K562 (cell line): Measurements from ENCODE around the gene RNF151. TPM values are rescaled to one million over a fixed set of nuclear protein-coding genes. Genes with fewer than 3 reads are reported as not detected.
"Not testable (repeated sequence)": the region's sequence is repeated elsewhere in the genome, so short reads cannot be mapped to it uniquely, and the experiment has no call there.

Source experiments
- ATAC-seq: fragments of 200-7000 bp; cut with Tn5 transposase; 3 replicates; pipeline ENCODE4 v1.9.1; 2020; ENCODE audit warnings: moderate library complexity
- BruUV-seq: library from RNA; stranded (reverse); fragments of 400-500 nt; replicated peaks from 2 replicates; lab custom pipeline; 2021; lab: Mats Ljungman, UMichigan
- CTCF ChIA-PET: fragments of 300-600 bp; formaldehyde crosslinking; extraction: SDS; loops from one replicate; lab custom pipeline; 2021; ENCODE audit warnings: low intra/inter-chr PET ratio; lab: Yijun Ruan, JAX
- POLR2A ChIA-PET: fragments of 300-600, 350-650 bp; sonication (Branson Sonifier 250); formaldehyde crosslinking; extraction: SDS; loops from one replicate; lab custom pipeline; 2021; ENCODE audit warnings: antibody characterized with exemption, inconsistent platforms; lab: Yijun Ruan, JAX
- DNase-seq, 4 experiments: peaks; one replicate each; pipeline versions ENCODE4 v3.0.0 to v3.0.0-alpha.2; 2011 to 2018; ENCODE audit warnings: low spot score in 3 of 4, mixed read lengths in 3 of 4; ENCODE audit errors: extremely low read depth in 1 of 4
- FAIRE-seq: peaks from 2 replicates; lab custom pipeline; 2011; peaks lifted over from hg19 to GRCh38; lab: Jason Lieb, UNC
- H2AFZ ChIP-seq: 2 replicates; pipeline ENCODE4 v1.6.0; 2011; ENCODE audit warnings: low read depth, low read length, control low read depth, inconsistent platforms
- H3K27ac ChIP-seq: fragments of 200-600 bp; 3 replicates; pipeline ENCODE4 v1.8.0; 2011; ENCODE audit warnings: low read depth, mild to moderate bottlenecking, control low read depth, inconsistent platforms, low read length, moderate library complexity, mixed read lengths; ENCODE audit errors: extremely low read depth
- H3K27me3 ChIP-seq, 2 experiments: fragments of 300-600 bp in 1 of 2; 2 replicates in 1 of 2; 3 replicates in 1 of 2; pipeline versions ENCODE4 v1.6.0 to v1.8.0; 2011; ENCODE audit warnings: inconsistent platforms in 2 of 2, low read length in 2 of 2, mild to moderate bottlenecking in 1 of 2, mixed read lengths in 1 of 2, moderate library complexity in 1 of 2; ENCODE audit not compliant: control insufficient read depth in 2 of 2, insufficient read depth in 2 of 2
- H3K36me3 ChIP-seq: fragments of 300-600 bp; 3 replicates; pipeline ENCODE4 v1.8.0; 2011; ENCODE audit warnings: mild to moderate bottlenecking, low read length, inconsistent platforms; ENCODE audit not compliant: control insufficient read depth, insufficient read depth
- H3K4me1 ChIP-seq, 2 experiments: fragments of 200-600 bp in 1 of 2; replicated peaks in 1 of 2; 2 replicates in 1 of 2; 3 replicates in 1 of 2; pipeline versions ENCODE4 v1.5.1 to v1.8.0; 2011; ENCODE audit warnings: inconsistent platforms in 2 of 2, low read length in 2 of 2, mild to moderate bottlenecking in 1 of 2, mixed read lengths in 1 of 2, moderate library complexity in 1 of 2; ENCODE audit not compliant: control insufficient read depth in 2 of 2, insufficient read depth in 2 of 2
- H3K4me2 ChIP-seq: 2 replicates; pipeline ENCODE4 v1.6.1; 2011; ENCODE audit warnings: low read length, control low read depth, inconsistent platforms, mixed read lengths; ENCODE audit not compliant: insufficient read depth
- H3K4me3 ChIP-seq: fragments of 200-600 bp; sonication (generic), shearing (Covaris generic); 2 replicates; pipeline ENCODE4 v1.5.1; 2016; ENCODE audit warnings: control low read depth, inconsistent platforms
- H3K79me2 ChIP-seq: fragments of 200-600 bp; 3 replicates; pipeline ENCODE4 v1.8.0; 2011; ENCODE audit warnings: low read length, inconsistent platforms; ENCODE audit not compliant: control insufficient read depth, insufficient read depth
- H3K9ac ChIP-seq, 2 experiments: 2 replicates each; pipeline versions ENCODE4 v1.6.0 to v1.6.1; 2011; ENCODE audit warnings: low read depth in 2 of 2, low read length in 2 of 2, control low read depth in 1 of 2, inconsistent platforms in 1 of 2, mild to moderate bottlenecking in 1 of 2, mixed read lengths in 1 of 2; ENCODE audit not compliant: insufficient read depth in 1 of 2
- H3K9me1 ChIP-seq: one replicate; pipeline ENCODE4 v1.6.0; 2011; ENCODE audit warnings: inconsistent platforms, mild to moderate bottlenecking, low read length, moderate library complexity; ENCODE audit not compliant: control insufficient read depth, insufficient read depth
- H3K9me3 ChIP-seq: replicated peaks from 2 replicates; pipeline ENCODE4 v1.5.1; 2011; ENCODE audit warnings: low read depth, low read length, inconsistent platforms; ENCODE audit not compliant: control insufficient read depth, insufficient read depth
- H4K20me1 ChIP-seq: replicated peaks from 2 replicates; pipeline ENCODE4 v1.6.1; 2011; ENCODE audit warnings: low read length, inconsistent platforms, mixed read lengths; ENCODE audit not compliant: control insufficient read depth, insufficient read depth
- GABPB1 ChIP-seq: sonication (generic); formaldehyde crosslinking; IDR thresholded peaks from 2 replicates; pipeline ENCODE4 v1.8.0; 2022; ENCODE audit warnings: mild to moderate bottlenecking, missing genetic modification reagents
- KHSRP ChIP-seq: fragments of 450-650 bp; IDR thresholded peaks from 2 replicates; pipeline ENCODE4 v1.6.1; 2017
- NRF1 ChIP-seq, 2 experiments: fragments of 450-650 bp; IDR thresholded peaks in 1 of 2; conservative IDR thresholded peaks in 1 of 2; 2 replicates each; pipeline ENCODE4 v1.6.1; 2014; ENCODE audit warnings: mild to moderate bottlenecking in 2 of 2
- SAFB ChIP-seq: fragments of 200-400 bp; formaldehyde crosslinking; IDR thresholded peaks from 2 replicates; pipeline ENCODE4 v1.6.1; 2017; ENCODE audit warnings: low read depth, low read length, borderline replicate concordance
- TFAP4 ChIP-seq: sonication (generic); formaldehyde crosslinking; IDR thresholded peaks from 2 replicates; pipeline ENCODE4 v1.8.0; 2022; ENCODE audit warnings: missing genetic modification reagents, mild to moderate bottlenecking, moderate library complexity, borderline replicate concordance
- TOE1 ChIP-seq, 2 experiments: fragments of 450-650 bp in 1 of 2; sonication (generic) in 1 of 2; formaldehyde crosslinking in 1 of 2; IDR thresholded peaks; 2 replicates each; pipeline versions ENCODE4 v1.7.1 to v1.8.0; 2016 to 2022; ENCODE audit warnings: borderline replicate concordance in 2 of 2, mild to moderate bottlenecking in 2 of 2, antibody characterized with exemption in 1 of 2, inconsistent platforms in 1 of 2, low read depth in 1 of 2, missing genetic modification reagents in 1 of 2, moderate library complexity in 1 of 2
- ZBTB1 ChIP-seq: sonication (generic); formaldehyde crosslinking; IDR thresholded peaks from 2 replicates; pipeline ENCODE4 v1.8.1; 2023; ENCODE audit warnings: missing genetic modification reagents, low read depth, mild to moderate bottlenecking, borderline replicate concordance
- WGBS: fragments of 100-300 bp; shearing (Covaris generic); methylation state at CpG from one replicate; pipeline ENCODE4 v1.1.6; 2016; ENCODE audit warnings: low coverage, mixed read lengths; ENCODE audit not compliant: insufficient coverage; ENCODE audit errors: missing lambda C conversion rate; 5-methylcytosine and 5-hydroxymethylcytosine counted together
- in situ Hi-C: fragments of 300-500 bp; cut with MboI; formaldehyde crosslinking; loops from 4 replicates; pipeline ENCODE4 v1.15.0; 2018; ENCODE audit warnings: inconsistent platforms, mixed read lengths
- intact Hi-C: fragments of 100-400 bp; cut with micrococcal nuclease; formaldehyde crosslinking; loops from 2 replicates; pipeline ENCODE4 v1.14.2; 2022
- polyA plus RNA-seq, 8 experiments: library from polyadenylated mRNA; depleted of rRNA in 4 of 8; stranded (reverse) in 5 of 8; unstranded in 3 of 8; fragments of >200 nt; fragmentation: Nextera tagmentation in 2 of 8; fragmentation: Illumina TruSeq in 1 of 8; extraction: Ambion mirVana in 2 of 8; extraction: Trizol in 1 of 8; gene quantifications; 2 replicates each; pipeline versions ENCODE4 v1.2.1 to v1.2.3, GENCODE V29; 2011 to 2014; ENCODE audit warnings: inconsistent platforms in 1 of 8, missing spikeins in 1 of 8
- total RNA-seq, 7 experiments: library from RNA; depleted of rRNA in 6 of 7; stranded (reverse); fragments of >200 nt in 6 of 7; fragmentation: Illumina TruSeq in 2 of 7; extraction: Trizol in 2 of 7; gene quantifications; 2 replicates each; pipeline versions ENCODE4 v1.2.1 to v1.2.3, GENCODE V29; 2011 to 2021; ENCODE audit warnings: low replicate concordance in 1 of 7

Gene RNF151
- total and polyA plus RNA-seq, 9 of the 15 experiments (the other 6 are each of a cell fraction or from before 2014, with no cell fraction given): not detected

GRCh38 chr16:1920122-1920521 is 46.5 kb upstream of the RNF151 start:
- H3K9ac ChIP-seq, in situ Hi-C loops, BruUV-seq, DNase-seq, H3K9me1 ChIP-seq, H3K36me3 ChIP-seq, H3K9me3 ChIP-seq, ATAC-seq, H3K79me2 ChIP-seq, H3K27ac ChIP-seq, H3K4me2 ChIP-seq, H3K4me3 ChIP-seq, intact Hi-C loops, H2AFZ ChIP-seq, FAIRE-seq, CTCF ChIA-PET, POLR2A ChIA-PET: not testable (repeated sequence)
- H3K27me3 ChIP-seq: peaks cover 20 to 31% of the 10 kb centered on the region in 2 experiments; a peak in 4 of 5 replicates
- TF ChIP-seq SAFB: peak; percentile 92; the same call in 1 of the 2 replicates
- 13% methylated on average over 20 of the region's 21 CpGs for WGBS
- peaks cover 12 to 68% of the 10 kb centered on the region in 2 experiments; a peak in 4 of 5 replicates for H3K4me1 ChIP-seq
- H4K20me1 ChIP-seq: 0 out of 2 replicates have a peak, but pooled peaks cover 11% of the 10 kb centered on the region

- Histone ChIP-seq H3K9me3 (no peaks in the 10 kb centered on the region), H3K36me3 (no peaks in the 10 kb centered on the region), H3K79me2 (no peaks in the 10 kb centered on the region), H3K4me3 (no peak overlapping the region), H3K9ac (no peak overlapping the region), H4K20me1 (0 out of 2 replicates have a peak, but pooled peaks cover 11% of the 10 kb centered on the region), H3K9me1 (no peaks in the 10 kb centered on the region), H3K4me1 (peaks cover 12 to 67% of the 10 kb centered on the region in 2 experiments; a peak in 4 of 5 replicates), H2AFZ (peak overlapping the region; percentile 62; the same call in 1 of the 2 replicates), H3K27me3 (peaks cover 18 to 31% of the 10 kb centered on the region in 2 experiments; a peak in 4 of 5 replicates), H3K4me2 (peak overlapping the region; percentile 36), H3K27ac (no peak overlapping the region)
- ChIA-PET CTCF (interaction anchor here (0.6 kb wide), 1 partner anchor 383 kb away, joined by 3 read pairs; no protein-coding TSS in a partner anchor), POLR2A (interaction anchor here (0.9 to 1.0 kb wide), 4 partner anchors 19 to 32 kb away, joined by 3 to 6 read pairs (median 3); no protein-coding TSS in a partner anchor)
- TF ChIP-seq TFAP4 (CRISPR knock-in tag) (0 out of 2 replicates have a peak, but pooled peaks have one; percentile 21), ZBTB1 (CRISPR knock-in tag) (0 out of 2 replicates have a peak, but pooled peaks have one; percentile 40), KHSRP (no peak), TOE1 (IDR thresholded peaks at IDR 0.05; ENCODE audit: borderline replicate concordance) (peak; percentile 44; the same call in 1 of the 2 replicates), TOE1 (CRISPR knock-in tag; IDR thresholded peaks at IDR 0.05; ENCODE audit: borderline replicate concordance, low read depth) (no peak), NRF1 (conservative IDR thresholded peaks at IDR 0.05 in 1 of 2, IDR thresholded peaks at IDR 0.05 in 1 of 2) (peak in 1 of 2 experiments; percentile 27; a peak in 1 of 4 replicates), GABPB1 (CRISPR knock-in tag) (0 out of 2 replicates have a peak, but pooled peaks have one; percentile 33)
- FAIRE-seq: peak; percentile 93
- in situ Hi-C loops: no loop called here
- intact Hi-C loops: no loop called here
- no TSS peak for BruUV-seq
- DNase-seq: peak; percentile 76 to 83 (median 79)
- WGBS: under 1% methylated on average over 15 of the region's 15 CpGs
- peak; percentile 95 for ATAC-seq
These were observed 45.9 kb upstream of the RNF151 start for GRCh38 chr16:1920727-1921171.
